HCT116 (cell line): ENCODE results near the gene TCF20.

Source experiments
- CBX3 ChIP-seq: IDR thresholded peaks from 2 replicates; pipeline ENCODE4 v1.6.1; 2012; ENCODE audit warnings: low read depth
- CTCF ChIP-seq, 3 experiments: fragments of 200-600 bp in 1 of 3; sonication (generic) in 1 of 3; IDR thresholded peaks in 2 of 3; conservative IDR thresholded peaks in 1 of 3; 2 replicates each; pipeline ENCODE4 v1.5.1; 2012 to 2017; ENCODE audit warnings: low read depth in 2 of 3, low read length in 2 of 3, antibody characterized with exemption in 1 of 3, borderline replicate concordance in 1 of 3, control low read depth in 1 of 3, mild to moderate bottlenecking in 1 of 3, mixed read lengths in 1 of 3, mixed run types in 1 of 3, moderate library complexity in 1 of 3; ENCODE audit not compliant: insufficient read depth in 1 of 3
- EGR1 ChIP-seq: IDR thresholded peaks from 2 replicates; pipeline ENCODE4 v1.6.1; 2012; ENCODE audit warnings: low read depth
- EZH2 ChIP-seq: fragments of 200-600 bp; sonication (generic); IDR thresholded peaks from 2 replicates; pipeline ENCODE4 v1.6.1; 2017; ENCODE audit warnings: antibody characterized with exemption, mixed run types
- EZH2phosphoT487 ChIP-seq: fragments of 200-600 bp; IDR thresholded peaks from 2 replicates; pipeline ENCODE4 v1.6.1; 2018; ENCODE audit warnings: antibody characterized with exemption, borderline replicate concordance
- POLR2A ChIP-seq: IDR thresholded peaks from 2 replicates; pipeline ENCODE4 v1.7.0; 2011; ENCODE audit warnings: borderline replicate concordance; ENCODE audit not compliant: insufficient read depth, insufficient read length; ENCODE audit errors: extremely low read depth
- POLR2AphosphoS5 ChIP-seq: IDR thresholded peaks from 2 replicates; pipeline ENCODE4 v1.6.1; 2011; ENCODE audit warnings: mild to moderate bottlenecking, low read depth, low read length, moderate library complexity
- RAD21 ChIP-seq: IDR thresholded peaks from 2 replicates; pipeline ENCODE4 v1.6.1; 2012; ENCODE audit warnings: low read depth, mild to moderate bottlenecking
- REST ChIP-seq: IDR thresholded peaks from 2 replicates; pipeline ENCODE4 v1.6.1; 2012; ENCODE audit warnings: low read depth
- SIN3A ChIP-seq: IDR thresholded peaks from 2 replicates; pipeline ENCODE4 v1.6.1; 2012; ENCODE audit warnings: low read depth
- TCF7L2 ChIP-seq: IDR thresholded peaks from 2 replicates; pipeline ENCODE4 v1.7.0; 2011; ENCODE audit warnings: borderline replicate concordance, inconsistent platforms; ENCODE audit not compliant: insufficient read depth, insufficient read length; ENCODE audit errors: extremely low read depth
- YY1 ChIP-seq: IDR thresholded peaks from 2 replicates; pipeline ENCODE4 v1.6.1; 2011; ENCODE audit warnings: low read length, low read depth, moderate library complexity, mild to moderate bottlenecking; ENCODE audit not compliant: insufficient replicate concordance; ENCODE audit errors: extremely low read depth

- TF ChIP-seq YY1, result no peak
- no peak for TF ChIP-seq CTCF (IDR thresholded peaks at IDR 0.05 in 2 of 3, conservative IDR thresholded peaks at IDR 0.05 in 1 of 3; ENCODE audit: borderline replicate concordance in 1 of 3, insufficient read depth in 1 of 3, low read depth in 2 of 3, low read length in 2 of 3)
- no peak for TF ChIP-seq POLR2AphosphoS5
- no peak for TF ChIP-seq REST
- TF ChIP-seq RAD21, result no peak
- no peak for TF ChIP-seq EZH2
- TF ChIP-seq CBX3, result no peak
- TF ChIP-seq POLR2A, result no peak
- TF ChIP-seq EZH2phosphoT487, result no peak
- no peak for TF ChIP-seq EGR1
- no peak for TF ChIP-seq SIN3A
- TF ChIP-seq TCF7L2, result no peak
Observed at GRCh38 chr22:42301077-42301741, 30.8 kb upstream of the TCF20 start.
